HCT116 (cell line): ENCODE data around the gene CDKL4. TPM values are rescaled to one million over a fixed set of nuclear protein-coding genes. Genes with fewer than 3 reads are reported as not detected.

Source experiments
- ATAC-seq: fragments of 200-7000 bp; cut with Tn5 transposase; 2 replicates; pipeline ENCODE4 v1.9.1; 2020; ENCODE audit warnings: mild to moderate bottlenecking, moderate library complexity
- BruUV-seq: library from RNA; stranded (reverse); fragments of 400-500 nt; replicated peaks from 2 replicates; lab custom pipeline; 2021; lab: Mats Ljungman, UMichigan
- CTCF ChIA-PET: fragments of 300-600 bp; sonication (Branson Sonifier 250); formaldehyde crosslinking; loops from one replicate; lab custom pipeline; 2021; ENCODE audit warnings: antibody characterized with exemption; lab: Charles Lee
- POLR2A ChIA-PET: fragments of 300-600, 350-600 bp; sonication (Branson Sonifier 250); formaldehyde crosslinking; loops from one replicate; lab custom pipeline; 2021; ENCODE audit warnings: antibody characterized with exemption; lab: Charles Lee
- RAD21 ChIA-PET, 2 experiments: fragments of 300-600 bp; sonication (Branson Sonifier 250); formaldehyde crosslinking; loops; one replicate each; lab custom pipeline; 2023; ENCODE audit warnings: low total read pairs in 2 of 2; ENCODE audit not compliant: uncharacterized antibody in 2 of 2, unreplicated experiment in 2 of 2, low non-redundant PET in 1 of 2; lab: Charles Lee
- DNase-seq: peaks from one replicate; pipeline ENCODE4 v3.0.0-alpha.2; 2010; ENCODE audit warnings: low read depth, low spot score
- H2AFZ ChIP-seq: fragments of 200-600 bp; shearing (Covaris generic), sonication (generic); 2 replicates; pipeline ENCODE4 v1.6.1; 2017; ENCODE audit warnings: low read depth, mixed run types, mixed read lengths, antibody characterized with exemption, low read length; ENCODE audit not compliant: poor library complexity, severe bottlenecking
- H3K27ac ChIP-seq: 2 replicates; pipeline ENCODE4 v1.5.1; 2012; ENCODE audit warnings: low read depth, low read length
- H3K27me3 ChIP-seq: fragments of 200-600 bp; sonication (generic); 2 replicates; pipeline ENCODE4 v1.6.1; 2016; ENCODE audit warnings: mixed run types, low read length, mixed read lengths; ENCODE audit not compliant: insufficient read depth
- H3K36me3 ChIP-seq, 2 experiments: fragments of 200-500 bp in 1 of 2; fragments of 200-600 bp in 1 of 2; sonication (Bioruptor generic) in 1 of 2; sonication (generic) in 1 of 2; 2 replicates each; pipeline versions ENCODE4 v1.5.1 to v1.6.1; 2014 to 2016; ENCODE audit warnings: low read length in 2 of 2, inconsistent platforms in 1 of 2, mixed read lengths in 1 of 2, mixed run types in 1 of 2; ENCODE audit not compliant: insufficient read depth in 2 of 2, control insufficient read depth in 1 of 2
- H3K4me1 ChIP-seq, 2 experiments: fragments of 200-600 bp in 1 of 2; sonication (generic) in 1 of 2; 2 replicates each; pipeline versions ENCODE4 v1.5.1 to v1.6.1; 2012 to 2017; ENCODE audit warnings: low read length in 2 of 2, inconsistent platforms in 1 of 2, mild to moderate bottlenecking in 1 of 2, mixed read lengths in 1 of 2, mixed run types in 1 of 2, moderate library complexity in 1 of 2; ENCODE audit not compliant: insufficient read depth in 2 of 2, control insufficient read depth in 1 of 2
- H3K4me2 ChIP-seq: fragments of 200-600 bp; sonication (generic); 2 replicates; pipeline ENCODE4 v1.6.1; 2017; ENCODE audit warnings: mixed run types, low read length, mixed read lengths
- H3K4me3 ChIP-seq, 2 experiments: fragments of 200-600 bp in 1 of 2; sonication (generic) in 1 of 2; replicated peaks in 1 of 2; 2 replicates each; pipeline ENCODE4 v1.5.1; 2011 to 2016; ENCODE audit warnings: low read length in 2 of 2, control low read depth in 1 of 2, low read depth in 1 of 2, mild to moderate bottlenecking in 1 of 2, mixed read lengths in 1 of 2, mixed run types in 1 of 2
- H3K79me2 ChIP-seq: fragments of 200-600 bp; sonication (generic); 2 replicates; pipeline ENCODE4 v1.6.1; 2017; ENCODE audit warnings: mild to moderate bottlenecking, mixed run types, low read length, moderate library complexity, mixed read lengths; ENCODE audit not compliant: insufficient read depth
- H3K9ac ChIP-seq: fragments of 200-600 bp; sonication (generic); 2 replicates; pipeline ENCODE4 v1.6.1; 2016; ENCODE audit warnings: low read length, mixed read lengths
- H3K9me2 ChIP-seq: fragments of 200-600 bp; sonication (generic), shearing (Covaris generic); 2 replicates; pipeline ENCODE4 v1.6.1; 2017; ENCODE audit warnings: mixed run types, mild to moderate bottlenecking, moderate library complexity; ENCODE audit not compliant: insufficient read depth
- H3K9me3 ChIP-seq, 2 experiments: fragments of 200-500 bp in 1 of 2; fragments of 200-600 bp in 1 of 2; sonication (Bioruptor generic) in 1 of 2; sonication (generic) in 1 of 2; 2 replicates each; pipeline ENCODE4 v1.6.1; 2014 to 2017; ENCODE audit warnings: low read length in 2 of 2, mixed read lengths in 2 of 2, inconsistent platforms in 1 of 2, low read depth in 1 of 2, mild to moderate bottlenecking in 1 of 2, mixed run types in 1 of 2, moderate library complexity in 1 of 2; ENCODE audit not compliant: control insufficient read depth in 1 of 2, insufficient read depth in 1 of 2
- H4K20me1 ChIP-seq: fragments of 200-600 bp; sonication (generic), shearing (Covaris generic); 2 replicates; pipeline ENCODE4 v1.6.1; 2017; ENCODE audit warnings: mixed run types, mild to moderate bottlenecking, moderate library complexity; ENCODE audit not compliant: insufficient read depth
- EGR1 ChIP-seq: IDR thresholded peaks from 2 replicates; pipeline ENCODE4 v1.6.1; 2012; ENCODE audit warnings: low read depth
- ELF1 ChIP-seq: IDR thresholded peaks from 2 replicates; pipeline ENCODE4 v1.6.1; 2012; ENCODE audit warnings: low read depth, borderline replicate concordance
- EZH2 ChIP-seq: fragments of 200-600 bp; sonication (generic); IDR thresholded peaks from 2 replicates; pipeline ENCODE4 v1.6.1; 2017; ENCODE audit warnings: antibody characterized with exemption, mixed run types
- FOSL1 ChIP-seq: IDR thresholded peaks from 2 replicates; pipeline ENCODE4 v1.6.1; 2012; ENCODE audit warnings: low read depth
- MAX ChIP-seq: IDR thresholded peaks from 2 replicates; pipeline ENCODE4 v1.6.1; 2012
- POLR2A ChIP-seq: IDR thresholded peaks from 2 replicates; pipeline ENCODE4 v1.7.0; 2011; ENCODE audit warnings: borderline replicate concordance; ENCODE audit not compliant: insufficient read depth, insufficient read length; ENCODE audit errors: extremely low read depth
- POLR2AphosphoS5 ChIP-seq: IDR thresholded peaks from 2 replicates; pipeline ENCODE4 v1.6.1; 2011; ENCODE audit warnings: mild to moderate bottlenecking, low read depth, low read length, moderate library complexity
- RAD21 ChIP-seq: IDR thresholded peaks from 2 replicates; pipeline ENCODE4 v1.6.1; 2012; ENCODE audit warnings: low read depth, mild to moderate bottlenecking
- REST ChIP-seq: IDR thresholded peaks from 2 replicates; pipeline ENCODE4 v1.6.1; 2012; ENCODE audit warnings: low read depth
- SIN3A ChIP-seq: IDR thresholded peaks from 2 replicates; pipeline ENCODE4 v1.6.1; 2012; ENCODE audit warnings: low read depth
- SP1 ChIP-seq: IDR thresholded peaks from 2 replicates; pipeline ENCODE4 v1.6.1; 2012; ENCODE audit warnings: low read depth
- YY1 ChIP-seq: IDR thresholded peaks from 2 replicates; pipeline ENCODE4 v1.6.1; 2011; ENCODE audit warnings: low read length, low read depth, moderate library complexity, mild to moderate bottlenecking; ENCODE audit not compliant: insufficient replicate concordance; ENCODE audit errors: extremely low read depth
- ZNF274 ChIP-seq: fragments of 200-500 bp; sonication (Bioruptor generic); IDR thresholded peaks from 2 replicates; pipeline ENCODE4 v1.6.1; 2014; ENCODE audit warnings: mild to moderate bottlenecking, low read depth, low read length, inconsistent platforms
- intact Hi-C: fragments of 100-400 bp; cut with micrococcal nuclease; formaldehyde crosslinking; loops from 2 replicates; pipeline ENCODE4 v1.10.0; 2022
- total RNA-seq: library from RNA; stranded (reverse); gene quantifications from one replicate; pipeline ENCODE4 v1.2.1, GENCODE V29; 2021; ENCODE audit not compliant: unreplicated experiment

The CDKL4 gene
- total RNA-seq, 1 experiment from 2014 or later = 0.27 TPM

- ATAC-seq (no peak), DNase-seq (no peak)
- no peaks in the 10 kb centered on the region for H3K36me3 ChIP-seq
- H3K9me3 ChIP-seq = no peaks in the 10 kb centered on the region
- ChIA-PET RAD21 (no interaction called here), POLR2A (no interaction called here), CTCF (no interaction called here)
- H3K4me3 ChIP-seq = no peak overlapping the region
- no peaks in the 10 kb centered on the region for H3K4me1 ChIP-seq
- BruUV-seq = no TSS peak
- TF ChIP-seq POLR2AphosphoS5 = no peak
- no peak for TF ChIP-seq EGR1
- no peak for TF ChIP-seq ELF1
- no peak for TF ChIP-seq FOSL1
- TF ChIP-seq SIN3A = no peak
- TF ChIP-seq POLR2A = no peak
- H3K9me2 ChIP-seq = no peaks in the 10 kb centered on the region; the same call in 1 of the 2 replicates
- H3K79me2 ChIP-seq = no peaks in the 10 kb centered on the region
- H3K9ac ChIP-seq = no peak overlapping the region
- no peak overlapping the region for H2AFZ ChIP-seq
- no peak overlapping the region for H3K27ac ChIP-seq
- H4K20me1 ChIP-seq = no peaks in the 10 kb centered on the region
- intact Hi-C loops = no loop called here
- H3K27me3 ChIP-seq = no peaks in the 10 kb centered on the region
- no peak overlapping the region for H3K4me2 ChIP-seq
These were observed 28.2 kb downstream of the CDKL4 start for GRCh38 chr2:39215545-39215944.

GRCh38 chr2:39213015-39213414, 30.8 kb downstream of the CDKL4 start:
- Histone ChIP-seq H3K9me2 (no peaks in the 10 kb centered on the region), H3K9ac (no peak overlapping the region), H3K27me3 (no peaks in the 10 kb centered on the region)
- POLR2A ChIA-PET = no interaction called here
- ATAC-seq = no peak
- TF ChIP-seq YY1 (no peak), ZNF274 (no peak), SP1 (no peak), FOSL1 (no peak), EZH2 (no peak), REST (no peak), RAD21 (no peak), ELF1 (no peak), MAX (no peak)
- TF ChIP-seq, all 23 proteins: peak for 0
- Histone ChIP-seq H3K4me1 (no peaks in the 10 kb centered on the region), H3K9me3 (no peaks in the 10 kb centered on the region), H4K20me1 (no peaks in the 10 kb centered on the region), H3K4me3 (no peak overlapping the region), H3K36me3 (no peaks in the 10 kb centered on the region), H3K79me2 (no peaks in the 10 kb centered on the region), H3K4me2 (no peak overlapping the region), H3K27ac (no peak overlapping the region), H2AFZ (no peak overlapping the region)
- ChIA-PET RAD21 (no interaction called here), CTCF (no interaction called here)
- no peak for DNase-seq
- no TSS peak for BruUV-seq
- intact Hi-C loops = no loop called here
